Naive B cell (primary cell): ENCODE measurements around the gene UGT2B10. TPM values are rescaled to one million over a fixed set of nuclear protein-coding genes. Genes with fewer than 3 reads are reported as not detected.

Experiments used
- polyA plus RNA-seq, 6 donors: library from polyadenylated mRNA; unstranded; fragments of 300-500 nt; fragmentation: Illumina TruSeq; gene quantifications; one replicate each; pipeline ENCODE4 v1.2.3, GENCODE V29; 2021; ENCODE audit warnings: low read depth in 6 of 6

UGT2B10 gene
- polyA plus RNA-seq, 6 donors from 2014 or later = not detected

Other genes with a start within 250 kb of the UGT2B10 start
- gene UGT2B17, start 239.7 kb upstream of the UGT2B10 start, polyA plus RNA-seq = 10 to 100 TPM in 4 of 6 donors, 1 to 10 TPM in 1, not detected in 1; 4.6 to 56.0 (median 12.4) TPM
- 1 to 10 TPM in 4 of 6 donors, not detected in 2; 1.0 to 5.0 (median 2.1) TPM for gene UGT2B15, start 145.3 kb upstream of the UGT2B10 start, polyA plus RNA-seq
- not detected for gene UGT2A3, start 135.8 kb downstream of the UGT2B10 start, polyA plus RNA-seq